Activated T-cell treated with anti-CD3 and anti-CD28 coated beads for 24 hours (primary cell): ENCODE measurements around the gene CDK9.
A peak's percentile ranks its signal among the peaks of the same experiment; 100 is the strongest.
"Not testable (repeated sequence)": the region's sequence is repeated elsewhere in the genome, so short reads cannot be mapped to it uniquely, and the experiment has no call there.

ENCODE experiments used
- DNase-seq: peaks from one replicate; pipeline ENCODE4 v3.0.0-alpha.2; 2020; ENCODE audit warnings: low read depth

CDK9 gene

DNA sequence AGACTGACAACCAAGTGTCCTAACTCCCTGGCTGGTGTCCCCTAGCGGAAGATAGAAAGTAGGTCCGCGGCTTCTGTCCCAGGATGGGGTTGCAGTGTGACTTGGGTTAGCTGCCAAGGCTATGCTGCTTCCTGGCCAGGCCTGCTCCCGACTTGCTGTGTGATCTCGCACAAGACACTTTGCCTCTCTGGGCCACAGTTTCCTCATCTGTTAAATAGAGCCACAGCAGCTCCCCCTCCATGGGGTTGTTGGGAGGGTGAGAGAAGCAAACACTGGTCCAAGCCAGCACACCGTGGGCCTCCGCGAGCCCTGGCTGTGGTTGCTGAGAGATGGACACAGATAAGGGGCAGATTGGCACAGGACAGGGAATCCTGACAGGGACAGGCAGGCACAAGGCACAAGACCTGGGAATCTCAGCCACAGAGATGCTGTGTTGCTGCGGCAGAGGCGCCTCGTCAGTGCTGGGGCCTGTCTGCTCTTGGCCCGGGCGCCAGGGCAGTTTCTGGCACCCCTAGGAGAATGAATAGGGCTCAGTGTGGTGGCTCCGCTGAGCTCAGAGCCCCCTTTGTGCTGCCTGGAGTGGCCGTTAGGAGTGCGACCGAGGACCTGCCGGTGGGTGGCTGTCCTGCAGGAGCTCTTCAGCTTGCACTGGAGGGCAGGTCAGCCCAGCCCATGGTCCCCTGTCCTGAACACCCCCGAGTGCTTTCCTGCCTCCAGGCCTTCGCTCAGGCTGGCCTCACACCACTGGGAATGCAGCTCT is 5.5 kb upstream of the CDK9 start:
- no peak for DNase-seq

DNA sequence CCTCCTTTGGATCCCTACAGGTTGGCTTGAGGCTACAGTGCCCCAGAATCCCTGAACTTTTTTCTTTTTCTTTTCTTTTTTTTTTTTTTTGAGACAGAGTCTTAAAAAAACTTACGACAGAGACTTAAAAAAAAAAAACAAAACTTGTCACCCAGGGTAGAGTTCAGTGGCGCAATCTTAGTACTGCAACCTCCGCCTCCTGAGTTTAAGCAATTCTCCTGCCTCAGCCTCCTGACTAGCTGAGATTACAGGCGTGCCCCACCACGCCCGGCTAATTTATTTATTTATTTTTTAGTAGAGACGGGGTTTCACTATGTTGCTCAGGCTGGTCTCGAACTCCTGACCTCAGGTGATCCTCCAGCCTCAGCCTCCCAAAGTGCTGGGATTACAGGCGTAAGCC is 4.9 kb upstream of the CDK9 start:
- not testable (repeated sequence) for DNase-seq

DNA sequence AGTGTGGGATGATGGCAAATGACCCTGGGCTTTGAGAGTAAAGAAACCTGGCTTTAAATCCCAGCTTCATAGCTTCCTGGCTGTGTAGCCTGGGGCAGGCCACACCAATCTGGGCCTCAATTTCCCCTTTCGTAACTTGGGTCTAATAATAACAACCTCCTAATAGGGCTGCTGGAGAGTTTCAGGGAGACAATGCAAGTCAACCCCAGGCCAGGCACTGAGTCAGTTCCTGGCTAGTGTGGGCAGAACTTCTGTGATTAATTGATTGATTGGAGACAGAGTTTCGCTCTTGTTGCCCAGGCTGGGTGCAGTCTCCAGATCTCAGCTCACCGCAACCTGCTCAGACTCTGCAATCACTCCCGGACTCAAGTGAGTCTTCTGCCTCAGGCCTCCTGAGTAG is 4.0 kb upstream of the CDK9 start:
- DNase-seq: no peak

DNA sequence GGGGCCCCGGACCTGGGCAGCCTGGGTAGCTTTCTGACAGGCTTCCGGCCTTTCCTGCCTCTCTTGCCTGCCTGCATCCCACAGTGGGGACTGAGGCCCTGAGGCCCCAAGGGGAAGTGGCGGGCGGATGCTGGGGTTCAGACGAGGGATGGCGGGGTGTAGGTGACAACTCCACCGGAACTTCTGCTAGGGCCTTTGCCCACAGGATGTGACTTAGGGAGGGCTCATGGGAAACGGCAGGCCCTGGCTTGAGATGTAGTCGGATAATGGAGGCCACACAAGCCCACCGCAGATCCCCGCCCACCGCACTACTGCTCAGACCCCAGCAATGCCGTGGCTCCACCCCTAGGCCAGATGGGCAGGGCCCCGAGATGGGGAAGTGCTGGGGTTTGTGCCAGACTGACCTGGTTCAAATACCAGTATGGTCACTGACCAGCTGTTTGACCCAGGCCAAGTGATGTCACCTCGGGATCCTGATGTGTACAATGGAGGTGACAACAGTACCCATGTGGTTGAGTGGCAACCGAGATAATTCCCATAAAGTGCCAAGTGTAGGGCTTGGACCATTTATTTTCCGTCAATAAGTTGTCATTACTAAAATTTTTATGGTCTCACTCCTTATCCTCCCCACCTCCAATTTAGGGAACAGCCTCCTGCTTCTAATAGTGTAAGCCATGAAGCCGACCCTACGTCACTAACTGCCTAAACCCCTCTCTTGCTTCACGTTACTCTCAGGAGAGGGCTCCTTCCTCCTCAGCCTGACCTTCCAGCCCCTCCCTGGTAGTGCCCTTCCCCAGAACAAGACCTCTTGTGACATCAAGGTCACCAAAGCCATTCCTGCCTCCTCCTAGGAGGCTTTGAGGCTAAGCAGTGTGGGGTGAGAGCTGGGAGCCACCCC is 2.5 kb upstream of the CDK9 start:
- DNase-seq: peak; percentile 57

DNA sequence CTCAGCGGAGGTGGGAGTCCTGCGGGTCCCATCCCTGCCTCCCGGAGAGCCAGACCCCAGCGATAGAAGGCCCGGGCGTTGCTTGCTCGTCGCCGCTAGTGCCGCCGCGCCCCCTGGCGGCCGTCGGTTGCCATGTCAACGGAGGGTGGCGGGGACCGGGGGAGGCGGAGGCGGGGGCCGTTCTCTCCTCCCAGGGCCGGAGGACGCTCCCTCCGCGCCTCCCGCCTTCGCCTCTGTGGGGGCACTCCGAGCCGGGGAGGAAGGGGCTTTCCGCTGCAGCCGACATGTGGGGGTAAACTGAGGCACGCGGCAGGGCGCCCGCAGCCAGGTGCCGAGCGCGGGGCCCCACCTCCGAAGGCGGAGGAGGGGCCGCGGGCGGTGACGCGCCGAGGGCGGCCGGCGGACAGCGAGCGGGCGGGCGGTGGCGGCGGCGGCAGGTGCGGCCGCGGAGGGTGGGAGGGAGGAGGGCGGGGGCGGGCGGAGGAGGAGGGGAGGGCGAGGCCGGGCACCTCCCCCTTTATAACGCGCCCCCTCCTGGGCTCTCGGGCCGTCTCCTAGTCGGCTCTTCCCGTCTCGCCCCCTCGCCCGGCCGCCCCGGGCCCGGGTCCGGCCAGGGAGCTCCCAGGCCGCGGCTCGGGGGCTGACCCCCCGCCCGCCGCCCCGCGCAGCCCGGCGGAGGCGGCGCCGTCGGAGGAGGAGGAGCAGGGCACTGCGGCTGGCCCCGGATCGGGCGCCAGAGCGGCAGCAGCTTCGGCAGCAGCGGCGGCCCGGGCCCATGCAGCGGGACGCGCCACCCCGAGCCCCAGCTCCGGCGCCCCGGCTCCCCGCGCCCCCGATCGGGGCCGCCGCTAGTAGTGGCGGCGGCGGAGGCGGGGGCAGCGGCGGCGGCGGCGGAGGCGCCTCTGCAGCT is 556 bp upstream of the CDK9 start:
- peak; percentile 82 for DNase-seq

DNA sequence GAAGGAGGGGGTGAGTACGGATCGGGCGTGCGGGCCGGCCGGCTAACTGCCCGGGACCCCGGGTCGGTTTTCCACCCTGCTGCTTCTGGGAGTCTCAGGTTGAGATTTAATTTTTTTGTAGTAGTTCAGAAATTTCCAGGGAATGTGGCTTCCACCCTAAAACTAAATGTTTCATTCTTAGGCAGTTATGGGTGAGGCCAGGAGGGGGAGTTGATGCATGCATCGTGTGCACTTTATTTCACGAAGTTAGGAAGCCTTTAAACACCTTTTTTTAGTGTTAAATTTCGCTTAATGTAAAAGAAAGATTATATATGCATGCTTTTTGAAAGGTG is 905 bp downstream of the CDK9 start:
- DNase-seq: no peak

DNA sequence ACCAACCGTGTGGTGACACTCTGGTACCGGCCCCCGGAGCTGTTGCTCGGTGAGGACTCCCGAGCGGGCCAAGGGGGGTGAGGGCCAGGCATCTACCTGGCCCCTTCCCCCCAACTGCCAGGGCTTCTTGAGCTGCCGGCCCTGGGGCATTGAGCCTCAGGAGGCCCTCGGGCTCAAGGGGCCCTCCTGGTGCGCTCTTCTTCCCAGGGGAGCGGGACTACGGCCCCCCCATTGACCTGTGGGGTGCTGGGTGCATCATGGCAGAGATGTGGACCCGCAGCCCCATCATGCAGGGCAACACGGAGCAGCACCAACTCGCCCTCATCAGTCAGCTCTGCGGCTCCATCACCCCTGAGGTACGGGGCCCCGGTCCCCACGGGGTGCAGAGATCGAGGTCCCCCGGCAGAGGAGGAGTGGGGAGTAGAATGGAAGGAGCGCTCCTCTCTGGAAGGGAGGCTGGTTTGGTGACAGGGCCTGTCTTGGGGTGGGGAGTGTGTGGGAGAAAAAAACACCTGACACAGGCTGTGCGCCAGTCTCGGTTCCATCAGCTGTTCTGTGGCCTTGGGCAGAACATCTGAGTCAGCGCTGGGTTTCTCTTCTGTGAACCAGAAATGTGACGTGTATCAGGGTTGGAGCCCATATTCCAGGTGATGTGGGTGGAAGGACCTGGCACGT is 2.6 kb downstream of the CDK9 start:
- peak; percentile 68 for DNase-seq

DNA sequence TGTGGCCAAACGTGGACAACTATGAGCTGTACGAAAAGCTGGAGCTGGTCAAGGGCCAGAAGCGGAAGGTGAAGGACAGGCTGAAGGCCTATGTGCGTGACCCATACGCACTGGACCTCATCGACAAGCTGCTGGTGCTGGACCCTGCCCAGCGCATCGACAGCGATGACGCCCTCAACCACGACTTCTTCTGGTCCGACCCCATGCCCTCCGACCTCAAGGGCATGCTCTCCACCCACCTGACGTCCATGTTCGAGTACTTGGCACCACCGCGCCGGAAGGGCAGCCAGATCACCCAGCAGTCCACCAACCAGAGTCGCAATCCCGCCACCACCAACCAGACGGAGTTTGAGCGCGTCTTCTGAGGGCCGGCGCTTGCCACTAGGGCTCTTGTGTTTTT is 3.3 kb downstream of the CDK9 start:
- no peak for DNase-seq

DNA sequence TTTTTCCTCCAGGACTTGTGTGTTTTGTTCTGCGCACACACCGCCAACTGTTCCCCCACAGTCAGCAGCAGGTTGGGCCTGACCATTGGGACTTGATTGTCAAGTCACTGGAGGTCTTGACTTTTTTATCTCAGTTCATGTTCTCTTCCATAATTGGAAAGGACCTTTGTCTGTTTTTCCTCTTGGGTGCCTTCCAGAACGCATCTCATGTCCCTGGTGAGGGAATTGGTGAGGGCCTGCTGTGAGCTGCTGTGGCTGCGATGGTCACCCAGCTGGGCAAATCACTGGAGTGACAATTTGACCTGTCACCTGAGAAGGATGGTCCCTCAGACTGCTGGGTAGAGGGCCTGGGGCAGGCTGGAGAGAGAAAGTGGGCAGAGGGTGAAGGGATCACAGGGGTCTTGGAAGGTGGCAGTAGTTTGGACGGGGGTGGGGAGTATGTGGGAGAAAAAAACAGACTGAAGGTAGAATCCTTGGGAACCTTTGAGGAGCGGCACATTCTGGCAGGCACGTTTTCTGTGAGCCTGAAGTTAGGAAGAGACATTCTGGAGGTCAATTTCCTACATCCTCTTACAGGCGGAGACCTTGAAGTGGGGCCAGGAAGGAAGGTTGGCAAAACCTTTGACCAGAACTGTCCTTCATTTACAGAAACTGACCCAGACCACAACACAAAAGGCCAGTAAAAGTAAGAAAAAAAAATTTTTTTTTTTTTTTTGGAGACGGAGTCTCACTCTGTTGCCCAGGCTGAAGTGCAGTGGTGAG is 4.4 kb downstream of the CDK9 start:
- no peak for DNase-seq

DNA sequence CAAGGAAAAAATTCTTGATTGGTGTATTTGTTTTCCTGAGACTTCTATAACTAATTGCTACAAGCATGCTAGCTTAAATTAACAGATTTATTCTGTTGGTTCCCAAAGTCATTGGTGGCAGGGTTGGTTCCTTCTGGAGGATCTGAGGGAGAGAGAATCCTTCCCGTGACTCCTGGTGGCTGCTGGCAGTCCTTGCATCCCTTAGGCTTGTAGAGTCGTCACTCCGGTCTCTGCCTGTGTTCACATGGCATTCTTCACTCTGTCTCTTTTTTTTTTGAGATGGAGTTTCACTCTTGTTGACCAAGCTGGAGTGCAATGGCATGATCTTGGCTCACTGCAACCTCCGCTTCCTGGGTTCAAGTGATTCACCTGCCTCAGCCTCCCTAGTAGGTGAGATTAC is 5.3 kb downstream of the CDK9 start:
- no peak for DNase-seq

DNA sequence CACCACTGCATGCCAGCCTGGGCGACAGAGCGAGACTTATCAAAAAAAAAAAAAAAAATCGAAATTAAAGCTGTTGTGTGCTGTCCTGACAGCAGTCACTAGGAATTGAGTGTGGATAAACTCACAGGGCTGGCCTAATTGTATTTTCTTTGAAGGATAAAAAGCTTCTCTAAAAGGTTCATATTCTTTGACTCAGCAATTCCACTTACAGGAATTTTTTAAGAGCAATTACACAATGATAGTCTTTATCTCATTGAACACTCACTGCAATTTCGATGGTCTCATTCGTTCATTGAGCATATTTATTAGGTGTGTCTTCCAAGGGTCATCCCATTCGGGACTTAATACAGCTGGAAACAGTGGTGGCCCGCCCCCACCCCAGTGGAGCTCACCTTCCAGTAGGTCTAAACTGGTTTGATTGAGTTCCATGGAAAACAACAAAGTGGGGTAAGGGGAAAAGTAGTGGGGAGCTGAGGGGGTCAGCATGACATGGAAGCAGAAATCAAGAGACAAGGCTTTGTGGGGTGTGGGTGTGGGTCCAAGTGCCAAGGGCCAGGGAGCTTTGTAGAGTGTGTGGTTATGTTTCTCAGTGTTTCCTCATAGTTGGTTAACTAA is 6.7 kb downstream of the CDK9 start:
- DNase-seq: no peak

DNA sequence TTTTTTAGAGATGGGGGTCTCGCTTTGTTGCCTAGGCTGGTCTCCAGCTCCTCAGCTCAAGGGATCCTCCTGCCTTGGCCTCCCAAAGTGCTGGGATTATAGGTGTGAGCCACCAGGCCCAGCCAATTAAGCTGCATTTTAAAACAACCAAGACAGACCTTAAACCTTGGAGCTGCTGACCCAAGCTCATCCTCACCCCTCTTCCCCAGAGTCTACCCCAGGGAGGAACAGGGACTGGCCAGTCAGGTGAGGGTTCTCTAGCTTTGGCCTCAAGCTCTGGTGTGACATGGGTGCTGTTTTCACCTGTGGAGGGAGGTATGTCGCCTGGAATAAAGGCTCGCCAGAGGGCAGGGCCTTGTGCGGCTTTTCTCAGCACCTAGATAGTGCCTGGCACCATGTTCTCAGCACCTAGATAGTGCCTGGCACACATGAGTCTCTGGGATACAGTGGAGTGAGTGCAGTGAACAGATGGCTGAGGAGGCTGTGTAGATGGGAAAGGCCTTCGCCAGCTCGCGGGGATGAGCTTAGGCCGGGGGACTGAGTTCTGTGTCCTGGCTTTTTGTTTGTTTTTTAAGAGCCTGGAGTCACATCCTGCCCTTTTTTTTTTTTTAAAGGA is 7.4 kb downstream of the CDK9 start:
- DNase-seq: no peak

DNA sequence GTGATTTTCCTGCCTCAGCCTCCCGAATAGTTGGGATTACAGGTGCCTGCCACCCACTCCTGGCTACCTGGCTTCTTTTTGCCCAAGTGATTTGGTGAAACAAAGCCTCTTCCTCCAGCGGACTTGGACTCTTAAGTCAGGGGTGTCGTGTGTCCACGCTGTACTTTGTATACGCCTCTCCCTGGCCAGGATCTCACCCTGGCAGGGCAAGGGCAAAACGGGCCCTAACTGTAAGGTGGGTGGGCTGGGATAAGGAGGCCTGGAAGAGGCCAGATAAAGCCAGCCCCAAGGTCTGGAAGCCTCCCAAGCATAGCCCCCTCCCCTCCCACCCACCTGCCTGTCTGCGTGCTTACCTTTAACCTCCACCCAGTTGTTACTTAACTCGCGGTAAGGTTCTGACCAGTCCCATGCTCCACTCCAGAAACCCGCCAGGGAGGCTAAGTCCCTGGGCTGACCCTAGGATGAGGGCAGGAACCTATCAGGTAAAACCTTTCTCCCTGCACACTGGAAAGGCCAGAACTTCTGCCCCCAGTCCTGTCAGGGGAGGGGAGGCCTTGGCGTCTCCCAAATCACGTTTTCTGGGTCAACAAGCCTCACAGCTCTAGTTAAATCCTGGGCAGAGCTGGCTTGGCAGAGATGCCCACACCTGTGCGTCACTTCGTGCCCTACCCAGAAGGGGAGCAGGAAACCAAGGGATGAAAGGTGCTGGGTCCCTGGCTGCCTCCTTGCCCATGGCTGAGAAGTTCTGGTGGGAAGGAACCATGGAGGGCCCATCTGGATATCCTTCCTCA is 8.4 kb downstream of the CDK9 start:
- no peak for DNase-seq

DNA sequence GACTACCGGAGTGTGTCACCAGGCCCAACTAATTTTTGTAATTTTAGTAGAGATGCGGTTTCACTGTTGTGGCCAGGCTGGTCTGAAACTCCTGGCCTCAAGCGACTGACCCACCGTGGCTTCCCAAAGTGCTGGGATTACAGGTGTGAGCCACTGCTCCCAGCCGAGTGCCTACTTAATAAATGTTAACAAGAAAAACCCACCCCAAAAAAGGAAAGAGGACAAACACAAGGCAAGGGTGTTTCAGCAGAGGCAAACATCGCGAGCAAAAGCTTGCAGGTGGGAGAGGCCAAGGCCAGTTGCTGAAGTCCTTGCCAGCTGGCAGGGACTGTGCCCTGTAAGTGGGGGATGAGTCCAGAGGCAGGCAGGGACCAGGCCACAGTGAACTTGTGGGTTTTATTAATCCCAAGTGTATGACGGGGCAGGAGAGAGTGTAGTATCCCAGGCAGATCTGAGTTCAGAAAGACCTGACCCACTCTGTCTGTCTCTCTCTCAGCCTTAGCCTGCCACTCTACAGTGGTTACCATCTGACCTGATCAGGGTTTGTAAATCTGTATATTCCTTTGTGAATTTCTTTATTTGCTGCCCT is 10.5 kb downstream of the CDK9 start:
- DNase-seq: no peak

DNA sequence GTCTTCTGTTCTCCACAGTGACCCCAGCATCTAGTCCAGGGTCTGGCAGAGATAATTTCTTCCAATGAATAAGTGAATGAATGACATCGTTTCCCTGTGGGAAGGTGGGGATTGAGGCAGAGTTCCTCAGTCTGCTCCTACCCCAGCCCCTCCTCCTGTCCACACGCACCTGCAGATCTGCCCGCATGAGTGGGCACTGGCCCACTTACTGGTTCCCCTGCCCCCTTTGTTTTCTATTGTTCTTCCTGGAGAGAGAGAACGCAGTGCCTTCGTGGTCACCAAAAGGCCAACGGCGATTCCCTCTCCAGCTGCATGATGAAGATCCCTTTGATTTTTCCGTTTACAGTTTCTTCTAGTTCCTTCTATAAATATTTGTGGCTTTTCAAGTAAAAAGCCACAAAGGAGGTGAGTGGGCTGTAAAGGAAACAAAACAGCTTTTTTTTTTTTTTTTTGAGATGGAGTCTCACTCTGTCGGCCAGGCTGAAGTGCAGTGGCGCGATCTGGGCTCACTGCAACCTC is 11.1 kb downstream of the CDK9 start:
- no peak for DNase-seq

DNA sequence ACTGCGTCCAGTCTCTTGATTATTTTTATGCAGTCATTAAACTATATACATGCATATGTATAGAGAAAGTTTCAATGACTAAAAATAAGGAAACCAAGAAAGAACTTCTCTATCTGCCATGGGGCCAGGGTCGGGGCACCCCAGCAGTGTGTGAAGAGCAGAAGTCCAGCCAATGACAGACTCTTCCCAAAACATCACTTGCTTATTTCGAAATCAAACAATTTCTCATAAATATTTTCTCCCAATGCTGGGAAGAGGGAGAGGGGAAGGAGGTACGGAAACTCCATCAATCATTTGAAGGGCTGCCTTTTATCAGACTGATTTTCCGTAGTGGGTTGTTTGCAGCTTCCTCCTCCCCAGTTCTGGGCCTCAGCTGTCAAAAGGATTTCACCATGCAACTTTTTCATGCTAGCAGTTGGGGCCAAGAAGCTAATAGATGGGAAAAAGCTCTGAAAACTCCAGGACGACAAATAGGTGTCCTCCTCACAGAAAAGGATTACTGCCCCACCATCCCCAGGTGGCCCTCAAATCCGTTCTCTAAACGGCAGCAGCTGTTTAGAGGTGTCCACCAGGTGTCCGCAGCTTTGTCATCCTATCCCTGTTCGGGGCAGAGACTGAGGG is 16.2 kb downstream of the CDK9 start:
- no peak for DNase-seq

DNA sequence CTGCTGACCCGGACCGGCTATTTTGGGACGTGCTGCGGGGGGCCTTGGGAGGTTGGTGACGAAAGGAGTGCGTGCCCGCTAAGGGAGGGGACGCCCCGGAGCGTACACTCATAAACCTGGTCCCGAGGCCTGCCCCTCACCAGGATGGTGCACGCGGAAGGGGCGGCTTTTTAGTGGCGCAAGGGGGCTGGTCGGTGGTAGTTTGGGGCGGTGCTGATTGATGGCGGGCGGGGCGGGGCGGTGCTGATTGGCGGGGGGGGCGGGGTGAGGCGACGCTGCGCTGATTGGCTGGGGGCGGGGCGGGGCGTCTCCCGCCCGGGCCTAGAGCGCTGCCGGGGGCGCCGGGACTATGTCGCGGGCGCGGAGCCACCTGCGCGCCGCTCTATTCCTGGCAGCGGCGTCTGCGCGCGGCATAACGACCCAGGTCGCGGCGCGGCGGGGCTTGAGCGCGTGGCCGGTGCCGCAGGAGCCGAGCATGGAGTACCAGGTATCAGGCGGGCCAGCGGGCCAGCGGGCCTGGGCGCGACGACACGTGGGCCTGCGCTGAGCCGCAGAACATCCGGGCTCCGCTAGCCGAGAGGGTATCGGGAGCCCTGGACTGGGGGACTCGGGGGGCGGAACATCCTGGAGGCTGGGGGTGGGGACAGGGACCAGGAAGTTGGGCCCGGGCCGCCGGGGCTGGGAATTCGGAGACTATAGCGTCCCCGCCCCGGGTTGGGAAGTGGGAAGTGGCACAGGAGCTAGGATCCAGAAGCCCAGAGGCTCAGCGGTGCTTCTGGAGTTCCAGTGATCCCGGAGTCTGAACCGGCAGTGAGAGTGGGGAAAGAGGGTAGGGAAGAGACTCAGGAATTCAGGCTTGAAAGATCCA is 17.0 kb downstream of the CDK9 start, which contains the start of gene FPGS:
Gene FPGS, plus strand, starts transcription at position 307 of the 868 bp plus-strand sequence. Its CDS starts 43 bp downstream, at position 350.
- DNase-seq: peak; percentile 70
